C4-2B (cell line): ENCODE results near the gene IQSEC1.

ENCODE experiments used
- H3K27ac ChIP-seq: fragments of 450-650 bp; 2 replicates; pipeline ENCODE4 v1.5.1; 2017
- ZFX ChIP-seq: fragments of 450-650 bp; IDR thresholded peaks from 2 replicates; pipeline ENCODE4 v1.6.1; 2017
- TF ChIP-seq, protein P1 (sequence below): fragments of 450-650 bp; conservative IDR thresholded peaks from 2 replicates; pipeline ENCODE4 v1.5.1; 2017; ENCODE audit warnings: mild to moderate bottlenecking

IQSEC1 gene

DNA sequence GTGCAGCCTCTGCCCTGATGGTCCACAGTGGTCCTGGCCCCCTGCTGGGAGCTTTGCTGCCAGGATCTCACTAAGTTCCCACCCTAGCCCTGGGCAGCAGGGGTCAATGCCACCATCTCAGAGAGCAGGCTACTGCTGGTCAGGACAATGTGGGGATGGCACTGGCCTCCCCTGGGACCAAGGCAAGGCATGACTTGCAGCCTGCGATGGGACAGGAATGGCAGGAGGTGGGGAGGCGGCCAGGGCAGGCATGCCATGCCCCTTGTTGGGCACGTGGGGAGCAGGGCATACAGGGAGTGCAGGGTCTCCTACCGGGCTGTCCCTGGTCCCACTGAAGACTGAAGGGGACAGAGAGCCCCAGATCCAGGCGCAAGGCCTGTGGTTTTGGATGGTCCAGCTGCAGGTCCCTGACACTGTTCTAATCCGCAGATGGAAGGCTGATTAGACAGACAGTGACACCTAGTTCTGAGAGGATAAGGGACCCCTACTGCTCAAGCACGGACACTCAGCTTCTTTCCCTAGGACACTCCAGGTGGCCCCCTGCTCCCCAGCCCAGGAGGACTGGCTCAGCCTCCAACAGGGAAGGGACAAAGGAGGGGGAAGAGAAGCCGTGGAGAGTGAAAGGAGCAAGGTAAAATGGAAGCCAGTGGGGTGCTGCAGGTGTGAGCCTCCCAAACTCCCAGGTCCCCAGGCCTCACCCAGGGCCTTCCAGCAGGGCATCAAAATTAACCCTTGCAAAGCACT, 162.7 kb downstream of the IQSEC1 start:
- H3K27ac ChIP-seq: no peak overlapping the region
- no peak for TF ChIP-seq ZFX
- TF ChIP-seq, protein P1, sequence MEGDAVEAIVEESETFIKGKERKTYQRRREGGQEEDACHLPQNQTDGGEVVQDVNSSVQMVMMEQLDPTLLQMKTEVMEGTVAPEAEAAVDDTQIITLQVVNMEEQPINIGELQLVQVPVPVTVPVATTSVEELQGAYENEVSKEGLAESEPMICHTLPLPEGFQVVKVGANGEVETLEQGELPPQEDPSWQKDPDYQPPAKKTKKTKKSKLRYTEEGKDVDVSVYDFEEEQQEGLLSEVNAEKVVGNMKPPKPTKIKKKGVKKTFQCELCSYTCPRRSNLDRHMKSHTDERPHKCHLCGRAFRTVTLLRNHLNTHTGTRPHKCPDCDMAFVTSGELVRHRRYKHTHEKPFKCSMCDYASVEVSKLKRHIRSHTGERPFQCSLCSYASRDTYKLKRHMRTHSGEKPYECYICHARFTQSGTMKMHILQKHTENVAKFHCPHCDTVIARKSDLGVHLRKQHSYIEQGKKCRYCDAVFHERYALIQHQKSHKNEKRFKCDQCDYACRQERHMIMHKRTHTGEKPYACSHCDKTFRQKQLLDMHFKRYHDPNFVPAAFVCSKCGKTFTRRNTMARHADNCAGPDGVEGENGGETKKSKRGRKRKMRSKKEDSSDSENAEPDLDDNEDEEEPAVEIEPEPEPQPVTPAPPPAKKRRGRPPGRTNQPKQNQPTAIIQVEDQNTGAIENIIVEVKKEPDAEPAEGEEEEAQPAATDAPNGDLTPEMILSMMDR: no peak

DNA sequence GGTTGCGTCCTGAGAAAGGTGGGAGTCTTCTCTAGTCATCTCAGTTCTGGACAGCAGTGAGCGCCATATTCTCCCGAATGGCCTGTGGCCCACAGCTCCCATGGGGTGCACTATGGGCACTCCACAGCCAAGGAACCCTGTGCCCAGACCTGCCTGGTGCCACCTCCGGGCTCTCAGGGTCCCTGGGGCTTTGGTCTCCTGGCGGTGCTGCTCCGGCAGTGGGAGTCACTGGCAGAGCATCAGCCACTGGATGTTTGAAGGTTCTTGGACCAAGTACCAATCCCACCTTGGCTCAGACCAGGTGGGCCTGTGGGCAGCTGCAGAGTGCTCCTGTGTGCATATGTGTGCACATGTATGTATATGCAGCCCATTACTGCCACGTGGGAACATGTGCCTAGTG, 163.5 kb downstream of the IQSEC1 start:
- TF ChIP-seq, protein P1: no peak
- TF ChIP-seq ZFX: no peak
- no peak overlapping the region for H3K27ac ChIP-seq

DNA sequence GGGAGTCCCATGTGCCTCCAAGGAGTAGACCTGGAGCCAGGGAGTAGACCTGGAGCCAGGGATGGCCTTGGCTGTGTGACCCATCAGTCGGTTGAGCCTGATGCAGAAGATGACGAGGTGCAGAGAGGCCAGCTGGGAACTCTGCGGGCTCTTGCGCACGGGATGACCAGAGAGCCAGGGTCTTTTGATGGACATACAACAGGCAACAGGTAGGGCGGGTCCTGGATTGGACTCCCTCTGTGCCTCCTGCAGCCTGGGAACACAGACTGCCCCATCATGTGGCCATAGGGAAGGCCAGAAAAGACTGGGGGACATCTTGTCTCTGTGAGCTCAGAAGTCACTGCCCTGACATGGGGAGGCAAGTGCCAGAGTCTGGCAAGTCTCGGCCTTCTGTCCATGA, 164.4 kb downstream of the IQSEC1 start:
- TF ChIP-seq, protein P1: no peak
- TF ChIP-seq ZFX: no peak
- H3K27ac ChIP-seq: no peak overlapping the region

DNA sequence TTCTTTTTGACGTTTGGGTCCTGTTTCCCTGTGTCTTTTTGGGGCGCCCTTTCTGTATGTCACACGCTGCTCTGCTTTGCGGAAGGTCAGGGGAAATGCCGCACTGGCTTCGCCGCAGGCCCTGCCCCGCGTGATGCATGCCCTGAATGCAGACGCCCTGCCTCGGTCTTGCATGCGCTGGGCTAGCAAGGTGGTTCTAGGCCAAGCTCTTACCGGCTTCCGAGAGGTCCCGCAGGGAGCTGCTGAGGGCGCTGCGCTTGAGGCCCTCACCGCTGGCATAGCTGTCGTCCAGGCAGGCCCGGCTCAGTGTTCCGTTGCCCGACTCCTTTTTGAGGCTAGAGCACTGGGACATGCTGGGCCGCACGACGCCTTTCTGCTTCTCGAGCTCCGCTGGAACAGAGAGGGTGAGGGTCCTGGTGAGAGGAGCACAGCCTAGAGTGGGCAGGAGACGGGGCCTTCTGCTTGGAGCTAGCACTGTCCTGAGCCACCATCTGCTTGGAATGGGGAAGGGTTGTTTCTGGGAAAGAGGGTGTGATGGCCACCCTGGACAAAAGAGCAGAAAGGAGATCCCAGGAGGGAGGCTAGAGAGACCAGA, 165.0 kb downstream of the IQSEC1 start:
- TF ChIP-seq, protein P1: no peak
- TF ChIP-seq ZFX: no peak
- no peak overlapping the region for H3K27ac ChIP-seq

DNA sequence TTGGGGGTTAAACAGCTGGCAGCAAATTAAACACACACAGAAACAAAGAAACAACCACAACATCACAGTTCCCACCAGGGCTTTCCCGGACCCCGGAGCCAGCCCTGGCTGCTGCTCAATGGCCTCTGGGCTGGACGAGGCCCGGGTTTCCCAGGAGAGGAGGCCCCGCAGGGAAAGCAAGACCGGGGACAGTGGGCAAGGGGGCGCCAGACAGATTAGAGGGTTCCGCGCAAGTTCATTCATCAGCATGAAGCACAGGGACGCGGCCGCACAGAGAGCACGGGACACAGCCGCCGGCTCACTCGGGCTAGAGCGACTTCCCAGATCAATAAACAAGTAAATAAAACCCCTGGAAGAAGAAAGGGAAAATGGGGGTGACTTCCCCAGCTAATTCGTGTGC, 165.5 kb downstream of the IQSEC1 start:
- no peak for TF ChIP-seq ZFX
- TF ChIP-seq, protein P1: no peak
- H3K27ac ChIP-seq: no peak overlapping the region

DNA sequence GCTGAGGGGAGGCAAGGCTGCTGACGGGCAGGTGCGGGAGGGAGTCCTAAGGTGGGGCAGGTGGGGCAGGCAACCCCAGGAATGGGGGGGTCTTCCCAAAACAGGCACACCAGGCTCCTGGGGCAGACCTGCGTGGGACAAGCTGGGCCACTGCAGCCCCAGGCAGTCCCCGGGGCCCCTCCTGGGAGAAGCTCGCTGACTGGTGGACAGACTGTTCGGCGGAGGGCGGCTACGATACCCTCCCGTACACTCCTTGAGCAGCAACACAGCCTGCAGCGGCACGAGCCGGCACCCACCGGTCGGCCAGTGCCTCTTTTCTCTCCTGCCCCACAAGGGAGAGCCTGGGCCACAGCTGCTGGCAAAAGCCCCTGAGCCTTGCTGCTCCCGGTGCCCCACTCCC, 165.9 kb downstream of the IQSEC1 start:
- H3K27ac ChIP-seq: no peak overlapping the region
- no peak for TF ChIP-seq ZFX
- TF ChIP-seq, protein P1: no peak

DNA sequence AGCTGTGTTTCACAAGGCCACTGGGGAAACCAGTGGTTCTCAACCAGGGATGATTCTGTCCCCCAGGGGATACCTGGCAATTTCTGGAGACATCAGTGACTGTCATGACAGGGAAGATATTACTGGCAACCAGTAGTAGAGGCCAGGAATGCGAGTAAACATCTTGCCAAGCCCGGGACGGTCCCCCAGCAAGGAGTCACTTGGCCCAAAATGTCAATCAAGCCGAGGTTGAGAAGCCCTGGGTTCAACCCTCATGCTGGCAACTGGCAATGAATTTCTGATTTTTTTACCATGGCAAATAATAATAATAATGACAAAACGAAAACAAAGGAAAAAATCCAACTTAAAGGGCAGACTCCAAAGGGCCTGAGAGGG, 166.3 kb downstream of the IQSEC1 start:
- TF ChIP-seq, protein P1: no peak
- no peak for TF ChIP-seq ZFX
- no peak overlapping the region for H3K27ac ChIP-seq
